H9 (cell line): ENCODE data around the gene NUAK2. TPM values are rescaled to one million over a fixed set of nuclear protein-coding genes. Genes with fewer than 3 reads are reported as not detected.

Experiments used
- DNase-seq: peaks from one replicate; pipeline ENCODE4 v3.0.0-alpha.2; 2017
- H2AFZ ChIP-seq: one replicate; pipeline ENCODE4 v1.6.1; 2013; ENCODE audit warnings: mild to moderate bottlenecking, low read length, control low read depth, moderate library complexity
- H2AK5ac ChIP-seq: 2 replicates; pipeline ENCODE4 v1.6.1; 2013; ENCODE audit warnings: low read length, control low read depth, mixed read lengths; ENCODE audit not compliant: insufficient read length
- H2BK120ac ChIP-seq: one replicate; pipeline ENCODE4 v1.6.1; 2013; ENCODE audit warnings: low read depth, mild to moderate bottlenecking, low read length, control low read depth, inconsistent platforms; ENCODE audit not compliant: poor library complexity, severe bottlenecking
- H2BK12ac ChIP-seq: 2 replicates; pipeline ENCODE4 v1.6.1; 2013; ENCODE audit warnings: low read length, control low read depth, mixed read lengths, low read depth; ENCODE audit not compliant: insufficient read length
- H2BK15ac ChIP-seq: 2 replicates; pipeline ENCODE4 v1.6.1; 2013; ENCODE audit warnings: low read depth, low read length, control low read depth
- H2BK20ac ChIP-seq: one replicate; pipeline ENCODE4 v1.6.1; 2013; ENCODE audit warnings: low read depth, mild to moderate bottlenecking, low read length, control low read depth, inconsistent platforms; ENCODE audit not compliant: poor library complexity, severe bottlenecking
- H2BK5ac ChIP-seq: 2 replicates; pipeline ENCODE4 v1.6.1; 2013; ENCODE audit warnings: low read length, control low read depth, mixed read lengths; ENCODE audit not compliant: insufficient read length
- H3K14ac ChIP-seq: 2 replicates; pipeline ENCODE4 v1.6.1; 2013; ENCODE audit warnings: low read length, control low read depth; ENCODE audit not compliant: insufficient read depth
- H3K18ac ChIP-seq: 2 replicates; pipeline ENCODE4 v1.6.1; 2013; ENCODE audit warnings: low read depth, mild to moderate bottlenecking, mixed read lengths, low read length, control low read depth; ENCODE audit not compliant: insufficient read length
- H3K23ac ChIP-seq: 2 replicates; pipeline ENCODE4 v1.6.1; 2013; ENCODE audit warnings: low read length, control low read depth, mixed read lengths, low read depth; ENCODE audit not compliant: insufficient read length
- H3K23me2 ChIP-seq: 2 replicates; pipeline ENCODE4 v1.6.1; 2013; ENCODE audit warnings: low read depth, mild to moderate bottlenecking, mixed read lengths, low read length, control low read depth; ENCODE audit not compliant: insufficient read length, poor library complexity, severe bottlenecking
- H3K27ac ChIP-seq: 2 replicates; pipeline ENCODE4 v1.5.1; 2013; ENCODE audit warnings: low read length, control low read depth, mixed read lengths, low read depth; ENCODE audit not compliant: insufficient read length
- H3K27me3 ChIP-seq: 2 replicates; pipeline ENCODE4 v1.6.1; 2013; ENCODE audit warnings: low read length, control low read depth, inconsistent platforms; ENCODE audit not compliant: insufficient read depth
- H3K4ac ChIP-seq: 2 replicates; pipeline ENCODE4 v1.6.1; 2013; ENCODE audit warnings: low read depth, mild to moderate bottlenecking, control low read depth, inconsistent platforms, low read length, moderate library complexity
- H3K4me1 ChIP-seq: 2 replicates; pipeline ENCODE4 v1.6.1; 2013; ENCODE audit warnings: low read length, control low read depth, inconsistent platforms; ENCODE audit not compliant: insufficient read depth
- H3K4me2 ChIP-seq: 2 replicates; pipeline ENCODE4 v1.6.1; 2013; ENCODE audit warnings: low read length, control low read depth, mixed read lengths; ENCODE audit not compliant: insufficient read length, insufficient read depth
- H3K56ac ChIP-seq: 2 replicates; pipeline ENCODE4 v1.6.1; 2013; ENCODE audit warnings: low read depth, mild to moderate bottlenecking, mixed read lengths, low read length, control low read depth; ENCODE audit not compliant: insufficient read length
- H3K79me1 ChIP-seq: 2 replicates; pipeline ENCODE4 v1.6.1; 2013; ENCODE audit warnings: low read depth, mild to moderate bottlenecking, moderate library complexity, low read length, control low read depth, inconsistent platforms; ENCODE audit not compliant: insufficient read depth, poor library complexity, severe bottlenecking
- H3K79me2 ChIP-seq: 2 replicates; pipeline ENCODE4 v1.6.1; 2013; ENCODE audit warnings: low read length, control low read depth, inconsistent platforms; ENCODE audit not compliant: insufficient read depth
- H3K9ac ChIP-seq: 2 replicates; pipeline ENCODE4 v1.6.1; 2013; ENCODE audit warnings: low read length, control low read depth, mixed read lengths; ENCODE audit not compliant: insufficient read length; ENCODE audit errors: extremely low read depth
- H3K9me3 ChIP-seq: one replicate; pipeline ENCODE4 v1.6.1; 2013; ENCODE audit warnings: low read depth, low read length, inconsistent platforms; ENCODE audit not compliant: control insufficient read depth
- H3T11ph ChIP-seq: one replicate; pipeline ENCODE4 v1.6.1; 2013; ENCODE audit warnings: mild to moderate bottlenecking, low read length, control low read depth, inconsistent platforms
- H4K20me1 ChIP-seq: one replicate; pipeline ENCODE4 v1.6.1; 2013; ENCODE audit not compliant: control insufficient read depth, insufficient read length, insufficient read depth
- H4K5ac ChIP-seq: 2 replicates; pipeline ENCODE4 v1.6.1; 2013; ENCODE audit warnings: low read depth, mild to moderate bottlenecking, mixed read lengths, low read length, control low read depth; ENCODE audit not compliant: insufficient read length
- H4K8ac ChIP-seq: replicated peaks from 2 replicates; pipeline ENCODE4 v1.6.1; 2013; ENCODE audit warnings: low read length, control low read depth, mixed read lengths, low read depth; ENCODE audit not compliant: insufficient read length
- H4K91ac ChIP-seq: 2 replicates; pipeline ENCODE4 v1.6.1; 2013; ENCODE audit warnings: low read depth, mild to moderate bottlenecking, moderate library complexity, mixed read lengths, low read length, control low read depth; ENCODE audit not compliant: insufficient read length
- H3K27ac Mint-ChIP-seq, 3 experiments: 2 replicates in 2 of 3; 3 replicates in 1 of 3; pipeline ENCODE4 v1.8.0; 2020 to 2021; ENCODE audit warnings: mixed read lengths in 3 of 3, mild to moderate bottlenecking in 1 of 3, moderate library complexity in 1 of 3
- H3K27me3 Mint-ChIP-seq: 2 replicates; pipeline ENCODE4 v1.8.0; 2021; ENCODE audit warnings: low read depth, mild to moderate bottlenecking, moderate library complexity, mixed read lengths
- H3K36me3 Mint-ChIP-seq, 3 experiments: 2 replicates in 2 of 3; 3 replicates in 1 of 3; pipeline ENCODE4 v1.8.0; 2020 to 2021; ENCODE audit warnings: low read depth in 3 of 3, mixed read lengths in 3 of 3; ENCODE audit not compliant: insufficient read depth in 1 of 3
- H3K4me1 Mint-ChIP-seq, 2 experiments: 2 replicates each; pipeline ENCODE4 v1.8.0; 2020; ENCODE audit warnings: mixed read lengths in 2 of 2
- H3K4me3 Mint-ChIP-seq, 2 experiments: 2 replicates in 1 of 2; 3 replicates in 1 of 2; pipeline ENCODE4 v1.8.0; 2020 to 2021; ENCODE audit warnings: mild to moderate bottlenecking in 2 of 2, mixed read lengths in 2 of 2, moderate library complexity in 1 of 2
- H3K9me3 Mint-ChIP-seq, 2 experiments: 2 replicates in 1 of 2; 3 replicates in 1 of 2; pipeline ENCODE4 v1.8.0; 2020; ENCODE audit warnings: mild to moderate bottlenecking in 2 of 2, mixed read lengths in 2 of 2, moderate library complexity in 1 of 2
- WGBS: extraction: QIAGEN DNeasy Blood & Tissue Kit; methylation state at CpG from one replicate; pipeline ENCODE4 v1.1.7; 2013; ENCODE audit warnings: missing lambda C conversion rate, low lambda C conversion rate, mixed read lengths; ENCODE audit not compliant: insufficient read length; ENCODE audit errors: extremely low coverage; 5-methylcytosine and 5-hydroxymethylcytosine counted together
- total RNA-seq: library from RNA; stranded (reverse); gene quantifications from 2 replicates; pipeline ENCODE4 v1.2.1, GENCODE V29; 2021
- TF ChIP-seq, protein P1 (sequence below): fragments of 200-600 bp; sonication (generic); conservative IDR thresholded peaks from 3 replicates; pipeline ENCODE4 v1.8.0; 2021; ENCODE audit warnings: antibody characterized with exemption, mild to moderate bottlenecking

Gene NUAK2
- total RNA-seq, 1 experiment from 2014 or later: 15.4 TPM

DNA sequence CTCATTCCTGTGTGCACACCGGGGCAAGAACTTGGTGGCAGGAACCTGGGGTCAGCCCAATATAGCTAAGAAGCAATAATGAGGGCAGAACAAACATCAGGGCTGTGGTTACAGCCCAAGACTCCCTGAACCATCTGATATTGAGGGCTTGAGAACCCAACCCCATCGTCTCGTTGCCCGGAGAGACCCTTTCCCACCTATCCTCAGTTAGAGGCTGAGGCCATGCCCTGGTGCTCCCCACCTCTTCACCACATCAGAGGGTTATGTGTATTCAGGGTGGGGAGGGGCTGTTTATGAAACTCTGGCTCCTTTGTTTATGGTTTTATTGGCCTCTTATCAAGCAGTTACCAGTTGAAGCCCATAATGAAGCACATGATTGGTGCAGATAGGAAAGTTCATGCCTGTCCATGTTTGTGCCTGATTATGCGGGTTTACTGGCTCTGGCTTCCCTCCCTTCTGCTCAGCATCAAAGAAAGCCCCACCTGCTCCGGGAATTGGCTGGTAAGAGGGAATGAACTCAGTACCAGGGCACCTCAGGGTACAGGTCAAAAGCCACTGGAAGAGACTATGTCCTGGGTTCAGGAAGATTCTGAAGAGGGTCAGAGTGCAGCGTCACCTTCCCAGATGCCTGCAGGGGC lies 14.5 kb downstream of the NUAK2 start:
- Mint-ChIP-seq H3K27me3 (peaks cover 2% of the 10 kb centered on the region; the same call in 1 of the 2 replicates), H3K4me3 (no peak overlapping the region), H3K27ac (no peak overlapping the region; a peak in 1 of 7 replicates), H3K36me3 (peaks cover 57 to 96% (median 95%) of the 10 kb centered on the region in 3 experiments), H3K9me3 (no peaks in the 10 kb centered on the region), H3K4me1 (peaks cover 23 to 29% of the 10 kb centered on the region in 2 experiments)
- H3K9me3 ChIP-seq: no peaks in the 10 kb centered on the region
- H2AK5ac ChIP-seq: no peak overlapping the region
- TF ChIP-seq, protein P1, sequence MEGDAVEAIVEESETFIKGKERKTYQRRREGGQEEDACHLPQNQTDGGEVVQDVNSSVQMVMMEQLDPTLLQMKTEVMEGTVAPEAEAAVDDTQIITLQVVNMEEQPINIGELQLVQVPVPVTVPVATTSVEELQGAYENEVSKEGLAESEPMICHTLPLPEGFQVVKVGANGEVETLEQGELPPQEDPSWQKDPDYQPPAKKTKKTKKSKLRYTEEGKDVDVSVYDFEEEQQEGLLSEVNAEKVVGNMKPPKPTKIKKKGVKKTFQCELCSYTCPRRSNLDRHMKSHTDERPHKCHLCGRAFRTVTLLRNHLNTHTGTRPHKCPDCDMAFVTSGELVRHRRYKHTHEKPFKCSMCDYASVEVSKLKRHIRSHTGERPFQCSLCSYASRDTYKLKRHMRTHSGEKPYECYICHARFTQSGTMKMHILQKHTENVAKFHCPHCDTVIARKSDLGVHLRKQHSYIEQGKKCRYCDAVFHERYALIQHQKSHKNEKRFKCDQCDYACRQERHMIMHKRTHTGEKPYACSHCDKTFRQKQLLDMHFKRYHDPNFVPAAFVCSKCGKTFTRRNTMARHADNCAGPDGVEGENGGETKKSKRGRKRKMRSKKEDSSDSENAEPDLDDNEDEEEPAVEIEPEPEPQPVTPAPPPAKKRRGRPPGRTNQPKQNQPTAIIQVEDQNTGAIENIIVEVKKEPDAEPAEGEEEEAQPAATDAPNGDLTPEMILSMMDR: no peak
- no peak overlapping the region for H3K27ac ChIP-seq
- no peak overlapping the region for H2BK15ac ChIP-seq
- no peak overlapping the region for H3K4ac ChIP-seq
- H3K4me1 ChIP-seq: peaks cover 5% of the 10 kb centered on the region; the same call in 1 of the 2 replicates
- DNase-seq: no peak
- no peak overlapping the region for H4K91ac ChIP-seq
- no peak overlapping the region for H3K18ac ChIP-seq
- WGBS: no CpG with 5 or more reads among the region's 7 CpGs
- H4K20me1 ChIP-seq: no peaks in the 10 kb centered on the region
- H3K27me3 ChIP-seq: no peaks in the 10 kb centered on the region
- H3K9ac ChIP-seq: no peak overlapping the region
- H3K4me2 ChIP-seq: no peak overlapping the region
- H2BK5ac ChIP-seq: no peak overlapping the region
- no peak overlapping the region for H4K8ac ChIP-seq
- no peaks in the 10 kb centered on the region for H3K23me2 ChIP-seq
- no peak overlapping the region for H3K56ac ChIP-seq
- peaks cover 3% of the 10 kb centered on the region; the same call in 1 of the 2 replicates for H3K79me2 ChIP-seq
- H3K14ac ChIP-seq: no peak overlapping the region
- H2BK20ac ChIP-seq: no peak overlapping the region
- no peak overlapping the region for H3T11ph ChIP-seq
- no peak overlapping the region for H4K5ac ChIP-seq
- H2AFZ ChIP-seq: no peak overlapping the region
- no peak overlapping the region for H2BK12ac ChIP-seq
- H2BK120ac ChIP-seq: no peak overlapping the region
- no peak overlapping the region for H3K23ac ChIP-seq
- H3K79me1 ChIP-seq: peaks cover 10% of the 10 kb centered on the region
